ENCODE measurements around the gene AFAP1. TPM values are rescaled to one million over a fixed set of nuclear protein-coding genes. Genes with fewer than 3 reads are reported as not detected.

Gene AFAP1
- polyA plus RNA-seq, 3 donors, result 18.7 to 26.2 (median 22.8) TPM

DNA sequence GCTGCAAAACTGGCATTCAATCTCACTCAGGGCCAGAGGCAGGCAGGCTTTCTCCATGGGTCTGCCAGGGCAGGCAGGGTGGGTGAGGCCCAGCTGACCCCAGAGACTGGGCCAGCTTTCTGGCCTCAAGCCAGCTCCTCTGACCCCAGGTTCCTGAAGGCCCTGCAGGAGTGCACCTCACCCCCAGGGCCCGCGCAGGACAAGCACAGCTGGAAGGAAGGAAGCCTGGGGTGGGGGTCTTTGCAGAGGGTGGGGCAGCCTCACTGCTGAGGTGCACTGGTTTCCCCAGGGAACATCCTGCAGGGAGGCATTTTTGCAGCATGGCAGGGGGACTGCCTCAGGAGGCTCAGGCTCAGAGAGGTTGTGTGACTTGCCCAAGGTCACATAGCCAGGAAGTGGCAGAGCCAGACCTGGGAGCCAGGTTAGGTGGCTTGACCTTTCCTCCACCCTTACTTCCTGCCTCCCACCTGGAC, 31.5 kb upstream of the AFAP1 start:
- DNase-seq, result no peak

DNA sequence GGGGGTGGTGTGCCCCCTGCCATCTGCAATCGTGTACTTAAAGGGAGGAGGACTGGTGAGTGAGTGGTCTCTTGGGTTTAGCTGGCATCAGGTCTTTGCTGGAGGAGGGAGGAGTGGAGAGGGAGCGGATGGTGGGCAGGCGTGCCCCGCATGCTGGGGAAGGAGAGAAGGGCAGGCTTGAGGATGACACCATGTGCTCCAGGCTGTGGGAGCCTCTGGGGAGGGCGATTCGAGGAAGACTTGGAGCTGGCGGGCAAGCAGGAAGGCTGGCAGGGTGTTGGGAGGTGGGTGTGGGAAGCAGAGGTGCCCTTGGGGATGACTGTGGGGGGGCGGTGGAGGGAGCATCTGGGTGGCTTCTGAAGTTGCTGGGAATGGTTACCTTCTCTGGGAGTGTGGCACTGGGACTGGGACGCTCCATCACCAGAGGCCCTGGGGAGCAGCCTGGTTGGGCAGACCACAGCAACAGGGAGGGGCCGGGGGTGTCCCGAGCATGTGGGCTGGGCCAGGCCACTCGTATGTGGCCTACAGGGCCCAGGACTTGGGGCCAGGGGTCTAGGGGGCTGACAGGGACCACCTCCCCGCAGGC, 30.8 kb upstream of the AFAP1 start:
- DNase-seq, result no peak

GRCh38 chr4:7968262-7968896, 28.7 kb upstream of the AFAP1 start:
- DNase-seq, result no peak

DNA sequence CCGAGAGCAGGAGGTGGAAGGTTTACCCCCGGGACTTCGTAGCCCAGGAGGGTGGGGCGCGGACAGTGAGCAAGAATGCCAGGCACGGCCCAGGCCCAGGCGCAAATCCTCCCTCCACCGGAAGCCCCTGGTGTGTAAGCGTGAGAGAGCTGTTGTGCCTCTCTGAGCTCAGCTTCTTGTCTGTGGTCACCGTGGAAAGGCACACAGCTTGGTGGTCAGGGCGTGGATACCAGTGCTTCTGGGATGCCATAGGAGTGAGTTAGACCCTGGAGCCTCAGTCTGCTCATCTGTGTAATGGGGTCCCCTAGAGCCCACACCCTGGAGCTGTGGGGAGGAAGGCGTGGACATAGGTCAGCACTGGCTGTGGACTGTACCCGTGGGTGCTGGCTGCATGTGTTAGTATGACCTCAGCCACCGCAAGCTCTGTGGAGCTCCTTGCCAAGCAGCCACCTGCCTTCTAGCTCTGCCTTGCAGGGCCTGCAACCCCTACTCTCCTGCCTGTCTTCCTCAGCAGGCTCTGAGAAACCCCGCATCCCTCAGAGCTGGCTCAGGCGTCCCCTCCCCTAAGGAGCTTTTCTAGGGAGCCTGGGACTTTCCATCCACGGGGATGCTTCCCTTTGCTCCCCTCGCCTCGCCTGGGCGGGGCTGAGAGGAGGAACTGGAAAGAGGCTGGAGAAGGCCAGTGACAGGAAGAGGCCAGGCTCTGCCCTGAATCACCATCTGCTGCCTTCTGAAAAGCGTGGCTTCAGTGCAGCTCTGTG, 28.0 kb upstream of the AFAP1 start:
- DNase-seq, result no peak

GRCh38 chr4:7967063-7967440, 27.4 kb upstream of the AFAP1 start:
- no peak for DNase-seq

- no peak for DNase-seq
Observed at GRCh38 chr4:7966281-7967062, 26.8 kb upstream of the AFAP1 start.

DNA sequence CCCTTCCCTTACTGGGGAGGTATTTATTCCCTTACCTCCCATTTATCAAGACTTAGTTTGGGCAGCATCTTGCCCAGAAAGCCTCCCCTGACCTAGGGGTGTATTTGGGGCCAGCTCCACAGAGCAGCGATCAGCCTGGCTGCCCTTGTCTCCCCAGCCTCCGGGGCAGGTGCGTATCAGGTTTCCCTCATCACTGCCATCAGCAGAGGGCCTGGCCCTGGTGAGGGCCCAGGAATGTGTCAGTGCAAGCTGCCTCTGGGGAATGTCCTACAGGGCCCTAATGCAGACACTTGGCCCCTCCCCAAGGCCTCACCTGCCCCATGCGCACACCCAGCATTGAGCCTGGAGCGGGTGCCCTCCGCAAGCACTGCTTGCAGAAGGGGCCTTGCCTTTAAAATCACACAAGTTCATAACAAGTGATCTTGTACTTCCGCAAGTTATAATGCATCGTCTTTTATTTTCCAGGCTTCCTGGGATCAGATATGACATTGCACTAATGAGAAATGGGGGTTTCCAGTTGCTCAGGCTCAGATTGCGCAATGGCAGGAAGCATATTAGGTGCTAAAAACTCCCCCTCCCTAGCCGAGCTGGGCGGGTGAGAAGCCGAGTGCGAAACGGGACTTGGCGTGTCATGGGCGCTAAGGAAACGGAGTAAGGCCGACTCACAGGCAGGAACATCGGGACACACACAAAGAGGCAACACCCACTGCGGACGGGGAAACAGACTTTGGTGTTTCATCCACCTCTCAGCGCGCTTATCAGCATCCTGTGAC, 25.4 kb upstream of the AFAP1 start:
- no peak for DNase-seq

GRCh38 chr4:7964459-7964858, 24.8 kb upstream of the AFAP1 start:
- DNase-seq, result no peak

DNA sequence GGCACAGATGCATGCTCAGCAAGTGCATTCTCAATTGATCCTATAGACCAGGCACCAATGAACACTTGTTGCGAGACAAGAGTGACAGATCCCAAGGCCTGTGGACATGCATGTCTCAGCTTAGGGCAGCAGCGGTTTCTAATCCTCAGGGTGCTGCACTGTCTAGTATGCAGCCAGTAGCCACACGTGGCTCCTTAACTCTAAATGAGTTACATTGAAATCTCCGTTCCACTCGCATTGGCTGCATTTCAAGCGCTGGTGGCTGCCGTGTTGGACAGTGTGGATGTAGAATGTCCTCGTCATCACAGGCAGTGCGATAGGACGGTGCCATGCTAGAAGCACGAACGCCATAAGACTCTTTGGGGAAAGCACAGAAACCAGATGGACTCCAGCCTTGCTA, 24.0 kb upstream of the AFAP1 start:
- DNase-seq, result no peak

GRCh38 chr4:7962609-7963508, 23.2 kb upstream of the AFAP1 start:
- no peak for DNase-seq

GRCh38 chr4:7960790-7961655, 21.4 kb upstream of the AFAP1 start:
- DNase-seq, result peak; percentile 87

DNA sequence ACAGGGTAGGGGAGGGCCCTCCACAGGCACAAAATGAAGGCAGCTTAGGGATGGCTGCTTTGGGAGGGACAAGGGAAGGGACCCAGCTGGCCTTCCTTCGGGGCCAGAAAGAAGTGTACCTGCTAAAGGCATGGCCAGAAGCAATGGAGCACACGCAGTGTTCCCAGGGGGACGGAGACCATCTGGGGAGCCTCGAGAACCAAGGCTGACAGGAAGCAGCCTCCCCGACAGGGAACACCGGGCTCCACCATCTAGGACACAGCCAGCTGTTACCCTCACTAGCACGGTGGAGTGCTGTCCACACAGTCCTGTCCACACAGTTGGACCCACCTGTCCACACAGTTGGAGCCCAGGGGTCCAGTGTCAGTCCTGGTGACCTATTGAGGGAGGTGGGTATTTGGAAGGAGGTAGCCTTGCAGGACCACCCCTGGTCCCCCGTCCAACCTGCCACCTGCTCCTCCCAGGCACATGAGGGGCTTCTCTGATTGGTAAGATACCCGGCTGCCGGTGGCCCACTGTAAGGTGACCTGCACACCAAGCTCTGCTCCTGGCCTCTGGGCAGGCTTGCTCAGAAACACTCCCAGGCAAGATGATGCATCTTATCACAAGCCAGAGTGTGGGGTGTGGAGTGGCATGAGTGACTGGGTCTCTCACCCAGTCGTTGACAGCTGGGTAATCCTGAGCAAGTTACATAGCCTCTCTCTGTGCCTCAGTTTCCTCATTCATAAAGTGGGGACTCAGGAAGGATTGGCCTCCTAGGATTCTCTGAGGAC, 20.5 kb upstream of the AFAP1 start:
- no peak for DNase-seq

- DNase-seq, result no peak
Observed at GRCh38 chr4:7959078-7959477, 19.4 kb upstream of the AFAP1 start.

DNA sequence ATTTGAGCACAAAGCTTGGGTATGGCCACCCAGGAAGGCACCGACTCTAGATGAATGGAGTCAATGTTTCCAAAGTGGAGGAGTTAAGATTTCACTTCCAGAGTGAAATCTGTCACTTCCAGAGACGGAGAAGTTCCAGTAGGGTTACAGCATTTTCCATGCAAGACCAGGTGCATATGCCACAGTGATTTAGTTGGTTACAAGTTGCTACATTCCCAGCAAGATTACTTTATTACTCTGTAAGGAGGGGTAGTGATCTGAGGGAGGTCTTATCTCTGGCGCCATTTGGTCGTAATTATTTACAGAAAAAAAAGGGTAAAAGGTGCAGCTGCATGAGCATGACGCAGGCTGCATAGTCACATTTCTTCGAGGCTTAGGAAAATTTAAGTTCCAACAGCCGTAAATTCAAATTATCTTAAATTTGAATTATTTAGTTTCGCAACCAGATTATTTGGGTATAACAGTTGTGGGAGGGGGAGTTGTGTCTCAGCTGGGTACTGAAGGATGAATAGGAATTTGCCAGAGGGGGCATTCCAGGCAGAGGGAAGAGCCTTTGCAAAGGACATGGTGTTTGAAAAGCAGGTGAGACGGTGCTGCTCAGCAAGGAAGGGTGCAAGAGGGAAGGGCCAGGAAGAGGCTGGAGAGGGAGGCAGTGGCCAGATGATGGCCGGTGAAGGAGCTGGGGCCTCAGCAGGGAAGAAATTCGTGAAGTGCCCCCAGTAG, 17.4 kb upstream of the AFAP1 start:
- no peak for DNase-seq

- no peak for DNase-seq
Observed at GRCh38 chr4:7956270-7956808, 16.7 kb upstream of the AFAP1 start.

GRCh38 chr4:7955393-7955792, 15.7 kb upstream of the AFAP1 start:
- no peak for DNase-seq

DNA sequence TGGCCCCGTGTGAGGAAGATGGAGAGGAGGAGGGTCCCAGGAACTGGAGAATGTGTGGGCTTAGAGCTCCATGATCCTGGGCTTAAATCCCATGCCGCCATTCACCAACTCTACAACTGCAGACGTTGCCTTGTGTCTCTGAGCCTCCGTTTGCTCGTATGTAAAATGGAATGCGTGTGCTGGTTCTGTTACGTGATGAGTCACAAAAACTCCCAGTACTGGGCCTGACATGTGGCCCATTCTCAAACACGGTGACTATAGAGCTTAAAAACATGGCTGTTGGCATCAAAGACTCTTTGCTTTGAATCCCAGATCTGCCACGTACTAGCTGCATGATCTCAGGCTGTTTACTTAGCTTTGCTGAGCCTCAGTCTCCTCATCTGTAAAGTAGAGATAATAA, 13.0 kb upstream of the AFAP1 start:
- DNase-seq, result no peak
